Measurements from ENCODE around the gene YIF1B.
"Not testable (repeated sequence)": the region's sequence is repeated elsewhere in the genome, so short reads cannot be mapped to it uniquely, and the experiment has no call there.

YIF1B gene, protein sequence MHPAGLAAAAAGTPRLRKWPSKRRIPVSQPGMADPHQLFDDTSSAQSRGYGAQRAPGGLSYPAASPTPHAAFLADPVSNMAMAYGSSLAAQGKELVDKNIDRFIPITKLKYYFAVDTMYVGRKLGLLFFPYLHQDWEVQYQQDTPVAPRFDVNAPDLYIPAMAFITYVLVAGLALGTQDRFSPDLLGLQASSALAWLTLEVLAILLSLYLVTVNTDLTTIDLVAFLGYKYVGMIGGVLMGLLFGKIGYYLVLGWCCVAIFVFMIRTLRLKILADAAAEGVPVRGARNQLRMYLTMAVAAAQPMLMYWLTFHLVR
- total RNA-seq = 9.4 to 12.7 reads per million in 2 donors

DNA sequence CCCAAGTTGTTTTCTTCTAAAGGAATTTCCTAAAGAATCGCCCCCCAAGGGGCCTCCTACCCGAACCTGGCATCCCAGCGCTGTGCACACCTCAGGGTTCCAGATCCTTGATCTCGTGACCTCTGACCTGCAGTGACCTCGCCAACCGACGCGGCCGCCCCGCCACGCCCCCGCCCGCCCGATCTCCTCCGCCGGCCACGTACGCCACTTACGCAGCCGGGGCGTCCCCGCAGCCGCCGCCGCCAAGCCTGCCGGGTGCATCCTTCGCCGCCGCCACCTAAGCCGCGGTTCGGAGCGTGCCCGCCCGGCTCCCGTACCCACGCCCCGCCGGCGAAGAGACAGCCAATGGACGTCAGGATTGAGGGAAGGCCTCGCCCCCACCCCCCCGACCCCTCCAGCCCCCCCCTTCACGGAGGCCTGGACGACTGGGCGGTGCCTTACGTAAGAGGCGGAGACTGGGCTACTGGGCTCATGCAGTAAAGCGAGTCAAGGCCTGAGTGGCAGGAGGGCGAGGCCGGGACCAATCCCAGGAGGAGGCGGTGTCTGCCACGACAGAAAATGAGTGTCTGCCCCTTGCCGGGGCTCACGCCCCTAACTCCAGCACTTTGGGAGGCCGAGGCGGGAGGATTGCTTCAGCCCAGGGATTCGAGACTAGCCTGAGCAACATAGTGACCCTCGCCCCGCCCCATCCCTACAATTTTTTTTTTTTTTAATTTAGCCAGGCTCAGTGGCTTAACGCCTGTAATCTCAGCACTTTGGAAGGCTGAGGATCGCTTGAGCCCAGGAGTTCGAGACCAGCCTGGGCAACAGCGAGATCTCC lies at the start of gene YIF1B:
TSS of gene YIF1B (minus strand) at position 291 of the 820 bp plus-strand sequence. CDS start at position 261, 30 bp downstream.
- DNase-seq = peak; percentile 89 to 99 (median 94)

DNA sequence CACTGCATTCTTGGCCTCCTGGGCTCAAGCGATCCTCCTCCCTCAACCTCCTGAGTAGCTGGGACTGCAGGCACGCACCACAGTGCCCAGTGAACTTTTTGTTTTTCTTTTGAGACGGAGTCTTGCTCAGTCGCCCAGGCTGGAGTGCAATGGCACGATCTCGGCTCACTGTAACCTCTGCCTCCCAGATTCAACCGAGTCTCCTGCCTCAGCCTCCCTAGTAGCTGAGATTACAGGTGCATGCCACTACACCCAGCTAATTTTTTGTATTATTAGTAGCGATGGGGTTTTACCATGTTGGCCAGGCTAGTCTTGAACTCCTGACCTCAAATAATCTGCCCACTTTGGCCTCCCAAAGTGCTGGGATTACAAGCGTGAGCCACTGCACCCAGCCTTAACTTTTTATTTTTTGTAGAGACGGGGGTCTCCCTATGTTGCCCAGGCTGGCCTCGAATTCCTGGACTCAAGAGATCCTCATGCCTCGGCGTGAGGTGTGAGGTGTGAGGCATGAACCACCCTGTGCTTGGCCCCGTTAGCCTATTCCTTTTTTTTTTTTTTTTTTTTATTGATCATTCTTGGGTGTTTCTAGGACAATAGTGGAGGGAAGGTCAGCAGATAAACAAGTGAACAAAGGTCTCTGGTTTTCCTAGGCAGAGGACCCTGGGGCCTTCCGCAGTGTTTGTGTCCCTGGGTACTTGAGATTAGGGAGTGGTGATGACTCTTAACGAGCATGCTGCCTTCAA lies 47.4 kb upstream of the YIF1B start:
- DNase-seq = not testable (repeated sequence)

DNA sequence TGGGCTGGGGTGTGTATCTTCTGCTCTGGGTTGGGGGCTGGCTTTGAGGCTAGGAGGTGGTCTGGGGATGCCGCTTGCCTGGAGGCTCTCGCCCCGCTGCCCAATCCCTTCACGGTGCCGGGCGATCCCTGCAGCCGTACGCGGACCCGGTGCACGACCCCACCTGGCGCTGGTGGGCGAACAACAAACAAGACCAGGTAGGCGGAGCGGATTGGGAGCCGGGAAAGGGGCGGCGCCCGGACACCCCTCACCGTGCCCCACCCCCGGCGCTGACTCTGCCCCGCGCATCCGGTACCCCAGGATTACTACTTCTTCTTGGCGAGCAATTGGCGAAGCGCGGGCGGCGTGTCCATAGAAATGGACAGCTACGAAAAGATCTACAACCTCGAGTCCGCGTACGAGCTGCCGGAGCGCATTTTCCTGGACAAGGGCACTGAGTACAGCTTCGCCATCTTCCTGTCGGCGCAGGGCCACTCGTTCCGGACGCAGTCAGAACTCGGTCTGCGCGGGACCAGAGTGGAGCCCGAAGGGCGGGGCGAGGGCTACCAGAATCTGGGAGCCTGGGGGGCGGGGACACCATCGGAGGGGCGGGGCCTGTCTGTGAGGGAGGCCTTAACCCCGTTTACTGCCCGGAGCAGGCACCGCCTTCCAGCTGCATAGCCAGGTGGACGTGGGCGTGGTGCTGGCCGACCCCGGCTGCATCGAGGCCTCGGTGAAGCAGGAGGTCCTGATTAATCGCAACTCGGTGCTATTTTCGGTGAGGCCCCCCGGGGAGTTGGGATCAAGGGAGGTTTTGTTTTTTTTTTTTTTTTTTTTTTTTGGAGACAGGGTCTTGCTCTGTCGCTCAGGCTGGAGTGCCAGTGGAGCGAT lies 46.6 kb upstream of the YIF1B start:
- peak; percentile 28 to 84 (median 63) for DNase-seq

DNA sequence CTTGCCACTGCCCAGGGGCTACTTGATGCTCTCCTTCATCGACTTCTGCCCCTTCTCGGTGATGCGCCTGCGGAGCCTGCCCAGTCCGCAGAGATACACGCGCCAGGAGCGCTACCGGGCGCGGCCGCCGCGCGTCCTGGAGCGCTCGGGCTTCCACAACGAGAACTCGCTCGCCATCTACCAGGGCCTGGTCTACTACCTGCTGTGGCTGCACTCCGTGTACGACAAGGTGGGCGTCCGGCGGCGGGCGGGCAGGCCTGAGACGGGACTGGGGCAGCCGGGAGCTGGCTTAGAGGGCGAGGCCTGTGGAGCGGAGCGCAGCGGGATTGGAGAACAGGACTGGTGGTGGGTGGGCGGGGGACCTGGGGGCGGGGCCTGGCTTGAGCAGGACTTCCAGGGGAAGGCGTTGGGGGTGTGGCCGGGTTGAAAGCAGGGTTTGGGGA lies 45.9 kb upstream of the YIF1B start:
- DNase-seq = peak; percentile 35 to 86 (median 50)

DNA sequence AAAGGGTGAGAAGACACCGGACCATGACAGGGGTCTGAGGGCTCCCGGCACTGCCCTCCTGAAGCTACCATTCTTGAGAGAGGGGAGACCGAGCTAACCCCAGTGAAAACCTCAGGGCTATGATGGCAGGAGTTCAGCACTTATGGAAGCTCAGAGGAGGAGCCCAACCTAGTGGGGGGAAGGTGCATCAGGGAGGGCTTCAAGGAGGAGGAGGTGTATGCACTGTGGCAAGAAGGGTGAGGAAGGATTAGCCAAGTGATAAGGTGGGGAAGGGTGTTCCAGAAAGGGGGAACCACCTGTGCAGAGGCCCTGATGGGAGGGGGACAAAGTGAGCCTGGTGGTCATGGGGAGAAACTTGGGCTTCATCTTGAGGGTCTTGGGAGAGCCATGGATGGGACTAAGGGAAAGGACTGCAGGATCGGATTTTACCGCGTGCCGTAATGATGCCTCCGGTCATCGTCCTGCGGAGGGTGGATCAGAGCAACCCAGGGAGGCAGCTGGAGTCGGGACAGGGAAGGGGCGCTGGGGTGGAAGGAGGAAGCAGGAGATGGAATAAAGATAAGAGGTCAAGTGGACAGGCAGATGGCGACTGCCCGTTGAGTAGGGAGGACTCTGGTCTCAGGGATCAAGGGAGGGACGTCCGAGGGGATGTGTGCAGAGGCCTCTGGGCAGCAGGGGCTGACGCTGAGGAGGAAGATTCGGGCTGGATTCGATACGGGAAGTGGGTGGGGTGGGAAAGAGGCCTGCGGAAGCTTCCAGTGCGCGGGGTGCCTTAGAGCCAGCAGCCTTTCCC lies 45.3 kb upstream of the YIF1B start:
- DNase-seq = no peak

DNA sequence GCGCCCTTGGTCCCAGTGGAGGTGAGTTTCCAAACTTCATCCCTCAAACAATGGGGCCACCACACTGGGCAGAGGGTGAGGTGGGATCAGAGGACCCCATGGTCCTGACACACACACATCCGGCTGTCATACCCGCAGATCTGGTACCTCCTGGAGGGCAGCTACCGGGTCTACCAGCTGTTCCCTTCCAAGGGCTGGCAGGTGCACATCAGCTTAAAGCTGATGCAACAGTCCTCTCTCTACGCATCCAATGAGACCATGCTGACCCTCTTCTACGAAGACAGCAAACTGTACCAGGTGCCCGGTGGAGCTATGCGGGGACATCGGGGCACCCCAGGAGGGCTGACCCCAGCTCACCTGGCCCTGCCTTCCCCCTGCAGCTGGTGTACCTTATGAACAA lies 44.6 kb upstream of the YIF1B start:
- no peak for DNase-seq

DNA sequence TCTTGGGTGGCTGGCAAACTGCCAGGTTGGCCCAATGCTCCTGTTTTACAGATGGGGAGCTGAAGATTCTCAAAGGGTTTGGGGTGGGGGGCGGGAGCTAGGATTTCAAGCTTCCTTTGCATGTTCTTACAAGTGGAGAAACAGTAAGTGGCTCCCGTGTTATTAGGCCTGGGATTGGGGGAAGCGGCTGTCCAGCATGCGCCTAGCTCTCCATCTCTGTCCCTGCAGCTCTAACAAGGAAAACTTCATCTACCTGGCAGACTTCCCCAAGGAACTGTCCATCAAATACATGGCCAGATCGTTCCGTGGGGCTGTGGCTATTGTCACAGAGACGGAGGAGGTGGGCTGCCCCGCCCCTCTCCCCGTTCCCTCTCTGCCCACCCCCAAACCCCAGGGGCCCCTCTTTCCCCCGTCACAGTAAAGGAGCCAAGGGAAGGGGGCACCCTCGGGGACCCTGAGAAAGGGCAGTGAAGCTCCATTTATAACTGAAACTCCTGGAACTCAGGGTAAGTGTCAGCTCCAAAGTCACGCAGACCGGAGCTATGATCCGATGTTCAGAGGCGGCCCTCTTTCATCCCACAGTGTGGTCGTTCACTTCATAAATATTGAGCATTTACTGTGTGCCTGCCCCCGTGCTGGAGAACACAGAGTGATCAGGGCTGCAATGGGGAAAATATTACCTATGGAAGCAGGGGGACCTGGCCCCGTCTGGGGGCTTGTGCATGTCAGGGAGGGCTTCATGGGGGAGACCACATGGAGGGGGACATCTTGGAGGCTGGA lies 43.7 kb upstream of the YIF1B start:
- DNase-seq = no peak

DNA sequence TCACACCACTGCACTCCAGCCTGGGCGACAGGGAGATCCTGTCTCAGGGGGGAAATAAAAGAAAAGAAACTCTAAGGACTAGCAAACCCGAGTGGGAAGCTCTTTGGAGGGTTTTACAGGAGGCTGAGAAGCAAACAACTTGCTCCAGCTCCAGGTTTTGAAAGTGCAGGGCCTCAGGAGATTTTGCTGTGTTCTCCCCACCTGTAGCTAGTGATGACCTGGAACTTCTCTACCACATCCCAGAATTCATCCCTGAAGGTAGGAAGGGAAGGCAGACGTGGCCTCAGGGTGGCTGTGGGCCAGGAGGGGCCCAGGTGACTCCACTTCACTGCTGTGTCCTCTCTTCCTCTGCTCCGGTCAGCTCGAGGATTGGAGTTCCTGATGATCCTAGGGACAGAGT lies 42.3 kb upstream of the YIF1B start:
- DNase-seq = no peak

DNA sequence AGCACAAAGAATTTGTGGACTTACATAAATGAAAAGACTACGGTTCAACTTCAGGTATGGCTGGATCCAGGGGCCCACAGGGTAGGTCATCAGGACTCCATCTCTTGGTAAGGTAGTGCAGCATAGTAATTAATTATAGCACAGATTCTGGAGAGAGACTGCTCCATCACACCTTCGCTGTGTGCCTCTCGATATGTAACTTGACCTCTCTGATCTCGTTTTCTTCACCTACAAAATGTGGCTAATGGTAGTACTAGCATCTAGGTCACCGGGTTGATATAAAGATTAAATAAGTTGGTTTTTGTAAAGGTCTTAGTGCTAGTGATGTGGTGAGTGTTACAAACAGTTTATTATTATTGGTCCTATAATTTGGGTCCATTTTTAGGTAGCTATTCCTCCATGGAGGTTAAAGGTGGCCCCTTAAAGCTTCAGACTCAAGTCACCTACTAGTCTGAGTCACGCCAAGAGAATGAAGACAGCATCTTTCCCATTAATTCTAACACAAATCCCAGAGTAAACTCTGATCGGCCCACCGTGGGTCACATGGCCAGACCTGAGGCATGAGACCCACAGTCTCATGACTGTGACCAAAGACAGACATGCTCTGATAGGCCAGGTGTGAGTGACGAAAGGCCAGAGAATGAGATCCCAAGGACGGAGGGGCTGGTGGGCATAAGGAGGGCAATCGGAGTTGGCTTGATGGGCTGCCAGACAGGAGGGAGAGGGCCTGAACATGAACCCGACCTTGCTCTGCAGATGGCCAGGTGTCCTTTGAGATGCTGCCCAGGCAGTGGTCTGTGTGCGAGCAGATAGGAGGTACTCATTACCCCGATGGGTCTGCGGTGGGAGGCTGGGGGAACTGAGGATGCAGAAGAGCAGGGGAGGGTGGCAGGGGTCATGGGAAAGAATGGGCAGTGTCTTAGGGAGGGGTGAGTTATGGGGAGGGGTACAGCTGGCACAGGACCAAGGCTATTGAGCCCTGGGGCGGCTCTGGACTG lies 40.3 kb upstream of the YIF1B start:
- DNase-seq = no peak

DNA sequence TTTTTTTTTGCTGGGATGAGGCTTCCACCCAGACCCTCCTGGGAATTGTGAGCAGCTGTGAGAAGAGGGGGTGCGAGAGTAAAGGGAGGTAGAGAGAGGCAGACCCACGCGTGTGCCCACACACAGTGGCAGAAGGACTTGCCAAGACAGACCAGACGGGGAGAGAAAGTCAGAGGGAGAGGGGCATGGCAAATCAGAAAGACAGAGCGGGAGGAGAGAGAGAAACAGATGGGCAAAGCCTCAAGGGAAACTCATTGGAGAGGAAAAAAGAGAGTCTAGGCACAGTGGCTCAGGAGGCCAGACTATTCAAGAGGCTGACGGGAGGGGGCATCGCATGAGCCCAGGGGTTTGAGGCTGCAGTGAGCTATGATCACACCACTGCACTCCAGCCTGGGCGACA lies 36.9 kb upstream of the YIF1B start:
- DNase-seq = no peak

DNA sequence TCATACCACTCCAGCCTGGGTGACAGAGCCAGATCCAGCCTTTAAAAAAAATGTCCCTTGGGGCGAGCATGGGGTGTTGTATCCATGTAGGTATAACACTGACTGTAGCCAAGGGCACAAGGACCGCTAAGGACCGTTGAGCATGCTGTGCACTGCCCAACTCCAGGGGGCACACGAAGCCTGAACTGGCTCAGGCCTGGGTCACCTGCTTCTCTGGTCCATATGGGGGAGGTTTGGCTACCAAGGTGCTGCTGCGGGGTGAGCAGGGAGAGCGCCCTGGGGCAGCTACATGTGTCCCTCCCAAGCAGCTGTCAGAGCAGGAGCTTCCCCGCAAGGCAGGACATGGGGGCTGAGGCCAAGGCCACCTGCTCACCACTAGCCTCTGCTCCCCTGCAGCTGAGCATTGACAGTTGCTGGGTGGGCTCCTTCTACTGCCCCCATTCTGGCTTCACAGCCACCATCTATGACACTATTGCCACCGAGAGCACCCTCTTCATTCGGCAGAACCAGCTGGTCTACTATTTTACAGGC lies 36.2 kb upstream of the YIF1B start:
- DNase-seq = no peak

DNA sequence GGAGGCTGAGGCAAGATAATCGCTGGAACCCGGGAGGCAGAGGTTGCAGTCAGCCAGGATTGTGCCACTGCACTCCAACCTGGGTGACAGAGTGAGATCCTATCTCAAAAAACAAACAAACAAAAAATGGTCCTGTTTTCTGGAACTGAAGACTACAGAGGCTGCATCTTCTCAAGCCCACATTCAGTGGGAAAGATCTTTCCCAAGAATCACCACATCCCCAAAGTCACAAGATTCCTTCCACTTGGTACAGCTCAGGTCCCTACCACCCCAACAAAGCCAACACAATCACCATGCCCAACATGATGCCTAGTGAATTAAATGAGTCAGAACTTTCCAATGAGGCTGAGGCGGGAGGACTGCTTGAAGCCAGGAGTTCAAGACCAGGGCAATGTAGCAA lies 35.1 kb upstream of the YIF1B start:
- DNase-seq = no peak

DNA sequence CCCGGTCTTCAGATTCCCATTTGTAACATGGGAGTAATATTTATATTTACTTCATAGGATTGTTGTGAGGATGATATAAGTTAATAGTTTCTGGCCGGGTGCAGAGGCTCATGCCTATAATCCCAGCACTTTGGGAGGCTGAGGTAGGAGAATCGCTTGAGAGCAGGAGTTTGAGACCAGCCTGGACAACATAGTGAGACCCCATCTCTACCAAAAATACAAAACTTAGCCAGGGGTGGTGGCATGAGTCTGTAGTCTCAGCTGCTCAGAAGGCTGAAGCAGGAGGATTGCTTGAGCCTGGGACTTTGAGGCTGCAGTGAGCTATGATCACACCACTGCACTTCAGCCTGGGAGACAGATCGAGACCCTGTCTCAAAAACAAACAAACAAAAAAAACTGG lies 31.1 kb upstream of the YIF1B start:
- DNase-seq = no peak

DNA sequence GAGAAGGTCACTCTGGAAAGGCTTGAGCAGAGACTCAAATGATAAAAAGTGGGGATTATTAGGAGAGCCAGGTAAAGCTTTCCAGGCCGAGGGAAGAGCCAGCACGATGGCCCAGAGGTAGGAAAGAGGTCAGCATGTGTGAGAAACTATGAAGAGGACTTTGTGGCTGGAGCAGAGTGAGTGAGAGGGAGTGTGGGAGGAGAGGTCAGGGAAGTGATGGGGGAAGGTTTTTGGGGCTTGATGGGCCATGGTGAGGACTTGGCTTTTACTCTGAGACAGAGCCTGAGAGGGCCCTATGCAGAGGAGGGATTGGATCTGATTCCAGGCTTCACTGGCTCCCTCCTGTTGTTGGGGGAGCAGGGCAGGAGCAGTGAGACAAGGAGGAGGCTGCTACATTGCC lies 25.2 kb upstream of the YIF1B start:
- no peak for DNase-seq

DNA sequence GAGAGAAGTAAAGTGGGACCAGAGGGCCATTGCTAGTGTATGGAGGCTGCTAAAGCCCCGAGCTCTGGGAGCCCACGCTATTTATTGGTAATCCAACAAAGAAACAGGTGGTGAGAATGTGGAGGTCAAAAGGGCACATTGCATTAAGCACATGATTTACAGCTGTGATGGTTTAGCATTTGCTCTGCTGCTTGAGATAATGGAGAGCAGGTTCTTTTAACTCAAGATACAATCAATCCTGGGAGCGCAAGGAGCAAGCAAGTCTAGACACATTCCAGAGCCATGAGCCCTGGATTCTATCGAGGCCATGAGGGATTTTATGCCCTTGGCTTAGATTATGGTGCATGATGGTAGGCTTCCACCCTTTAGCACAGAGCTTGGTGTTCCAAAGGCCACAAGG lies 23.3 kb upstream of the YIF1B start:
- not testable (repeated sequence) for DNase-seq

DNA sequence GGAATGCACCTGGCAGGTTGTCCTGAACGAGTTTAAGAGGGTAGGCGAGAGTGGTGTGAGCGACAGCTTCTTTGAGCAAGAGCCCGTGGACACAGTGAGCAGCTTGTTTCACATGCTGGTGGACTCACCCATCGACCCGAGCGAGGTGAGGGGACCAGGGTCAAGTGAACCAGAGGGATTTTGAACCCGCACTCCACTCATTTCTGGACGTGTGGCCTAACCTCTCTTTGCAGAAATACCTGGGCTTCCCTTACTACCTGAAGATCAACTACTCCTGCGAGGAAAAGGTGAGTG lies 21.6 kb upstream of the YIF1B start:
- no peak for DNase-seq

DNA sequence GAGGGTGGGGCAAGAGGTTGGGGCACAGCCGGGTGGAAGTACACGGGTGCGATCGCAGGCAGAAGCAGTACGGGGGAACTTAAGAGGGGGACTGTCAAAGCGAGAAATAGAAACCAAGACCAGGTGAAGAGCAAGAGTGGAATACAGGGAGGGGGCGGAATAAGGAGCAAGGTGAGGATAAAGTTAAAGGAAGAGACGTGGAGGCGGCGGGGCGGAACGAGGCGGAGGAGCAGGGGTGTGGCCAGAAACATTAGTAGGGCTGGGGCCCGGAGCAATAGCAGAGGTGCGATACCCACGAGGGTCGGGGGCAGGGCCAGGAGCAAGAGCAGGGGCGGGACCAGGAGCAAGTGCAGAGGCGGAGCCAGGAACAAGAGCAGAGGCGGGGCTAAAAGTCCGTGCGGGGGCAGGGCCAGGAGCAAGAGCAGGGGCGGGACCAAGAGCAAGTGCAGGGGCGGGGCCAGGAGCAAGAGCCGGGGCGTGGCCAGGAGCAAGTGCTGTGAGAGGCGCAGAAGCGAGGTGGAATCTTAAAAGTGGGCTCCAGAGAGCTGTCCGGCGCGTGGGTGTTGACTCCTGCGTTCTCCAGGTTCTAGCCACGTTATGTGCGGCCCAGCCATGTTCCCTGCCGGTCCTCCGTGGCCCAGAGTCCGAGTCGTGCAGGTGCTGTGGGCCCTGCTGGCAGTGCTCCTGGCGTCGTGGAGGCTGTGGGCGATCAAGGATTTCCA lies 21.1 kb upstream of the YIF1B start:
- DNase-seq = peak; percentile 87 to 96 (median 95)

DNA sequence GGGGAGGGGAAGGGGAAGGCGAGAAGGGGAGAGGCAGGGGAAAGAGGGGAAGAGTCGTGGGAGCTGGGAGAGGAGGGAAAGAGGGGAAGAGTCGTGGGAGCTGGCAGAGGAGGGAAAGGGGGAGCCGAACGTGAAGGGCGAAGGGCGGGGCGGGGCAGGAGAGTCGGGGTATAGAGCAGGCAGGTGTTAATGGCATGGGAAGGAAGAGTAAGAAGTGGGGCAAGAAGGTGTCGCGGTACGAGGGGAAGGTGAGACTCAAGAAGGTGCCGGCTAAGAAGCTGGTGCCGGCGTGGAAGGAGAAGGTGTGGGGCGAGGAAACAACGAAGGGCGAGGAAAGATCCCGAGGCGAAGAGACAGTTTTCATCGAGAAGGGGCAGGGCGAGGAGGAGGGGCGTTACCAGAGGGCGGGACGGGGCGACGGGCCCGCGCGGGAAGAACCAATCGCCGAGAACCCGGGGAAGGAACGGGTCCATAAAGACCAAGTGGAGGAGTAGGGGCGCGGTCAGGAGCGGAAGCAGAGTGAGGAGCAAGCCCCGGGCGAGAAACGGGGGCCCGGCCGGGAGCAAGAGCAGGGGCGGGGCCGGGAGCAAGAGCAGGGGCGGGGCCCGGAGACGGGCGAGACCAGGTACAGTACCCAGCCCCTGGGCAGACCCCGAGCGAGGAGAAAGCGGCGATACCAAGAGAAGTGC lies 20.3 kb upstream of the YIF1B start:
- DNase-seq = peak; percentile 85 to 98 (median 92)
